ENCODE measurements around the gene SLC25A28.
"Not testable (repeated sequence)": the region's sequence is repeated elsewhere in the genome, so short reads cannot be mapped to it uniquely, and the experiment has no call there.

Gene SLC25A28

DNA sequence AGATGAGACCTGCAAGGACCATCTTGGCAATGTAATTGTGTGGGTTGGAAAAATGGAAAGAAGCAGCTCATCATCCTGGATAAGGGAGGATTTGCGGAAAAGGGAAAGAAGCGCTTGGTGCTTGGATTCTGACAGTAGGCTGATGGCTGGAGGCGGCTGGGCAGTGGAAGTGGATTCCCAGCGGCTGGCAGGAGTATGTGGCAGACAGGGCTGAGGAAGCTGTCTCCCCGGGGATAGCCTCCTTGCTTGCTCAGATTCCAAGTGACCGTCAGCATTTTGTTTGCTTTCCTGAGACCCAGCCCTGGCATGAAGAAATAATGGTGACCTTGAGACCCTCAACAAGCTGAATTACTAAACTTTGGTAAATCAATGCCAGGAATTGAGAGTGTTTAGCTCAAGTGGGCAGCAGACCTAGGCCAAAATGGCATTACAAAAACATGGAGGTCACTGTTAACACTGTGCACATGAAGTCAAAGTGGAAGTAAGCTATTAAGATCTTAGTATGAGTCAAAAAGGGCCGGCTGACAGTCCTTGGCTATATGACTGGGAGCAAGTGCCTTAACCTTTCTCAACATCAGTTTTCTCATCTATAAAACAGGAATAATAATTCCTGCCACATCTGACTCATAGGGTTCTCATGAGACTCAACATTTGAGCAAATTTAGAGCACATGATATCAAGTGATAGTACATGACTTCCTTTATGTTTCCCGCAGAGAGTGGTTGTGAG is 21.3 kb downstream of the SLC25A28 start:
- H3K27me3 ChIP-seq (ENCODE audit: control insufficient read depth, insufficient read depth, low read length): no peaks in the 10 kb centered on the region
- no peaks in the 10 kb centered on the region for H3K4me1 ChIP-seq (ENCODE audit: control insufficient read depth, insufficient read depth, low read length)
- no peak overlapping the region for H3K4me3 ChIP-seq (ENCODE audit: low read length)
- no peak overlapping the region for H3K9ac ChIP-seq (ENCODE audit: low read length)
- H3K9me3 ChIP-seq (ENCODE audit: control insufficient read depth, low read length): no peaks in the 10 kb centered on the region
- no peaks in the 10 kb centered on the region for H3K36me3 ChIP-seq (ENCODE audit: control insufficient read depth, insufficient read depth, low read length)

DNA sequence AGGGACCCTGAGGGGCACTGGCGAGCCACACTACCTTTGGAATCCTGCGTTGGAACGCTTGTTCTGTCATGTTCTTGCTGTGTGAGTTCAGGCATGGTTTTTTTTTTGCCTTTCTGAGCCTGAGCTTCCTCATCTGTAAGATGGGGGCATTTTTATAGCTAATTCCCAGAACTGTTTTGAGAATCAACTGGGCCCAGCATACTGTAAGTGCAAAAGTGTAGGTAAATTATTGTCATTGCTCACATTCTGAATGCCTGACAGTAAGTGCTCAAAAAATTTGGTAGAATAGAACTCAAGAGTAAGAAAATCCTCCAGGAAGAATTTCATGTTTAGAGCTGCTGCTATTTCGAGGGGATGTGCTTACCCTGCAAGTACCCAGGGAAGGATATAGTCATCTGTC is 22.2 kb downstream of the SLC25A28 start:
- Histone ChIP-seq H3K9ac (ENCODE audit: low read length) (no peak overlapping the region), H3K36me3 (ENCODE audit: control insufficient read depth, insufficient read depth, low read length) (no peaks in the 10 kb centered on the region), H3K4me1 (ENCODE audit: control insufficient read depth, insufficient read depth, low read length) (no peaks in the 10 kb centered on the region), H3K9me3 (ENCODE audit: control insufficient read depth, low read length) (no peaks in the 10 kb centered on the region), H3K27me3 (ENCODE audit: control insufficient read depth, insufficient read depth, low read length) (no peaks in the 10 kb centered on the region), H3K4me3 (ENCODE audit: low read length) (no peak overlapping the region)

DNA sequence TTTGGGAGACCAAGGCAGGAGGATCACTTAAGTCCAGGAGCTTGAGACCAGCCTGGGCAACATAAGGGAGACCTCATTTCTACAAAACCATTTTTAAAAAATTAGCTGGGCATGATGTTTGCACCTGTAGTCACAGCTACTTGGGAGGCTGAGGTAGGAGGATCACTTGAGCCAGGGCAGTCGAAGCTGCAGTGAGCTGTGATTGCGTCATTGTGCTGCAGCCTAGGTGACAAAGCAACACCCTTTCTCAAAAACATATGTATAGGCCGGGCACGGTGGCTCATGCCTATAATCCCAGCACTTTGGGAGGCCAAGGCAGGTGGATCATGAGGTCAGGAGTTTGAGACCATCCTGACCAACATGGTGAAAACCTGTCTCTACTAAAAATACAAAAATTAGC is 23.5 kb downstream of the SLC25A28 start:
- not testable (repeated sequence) for H3K27me3 ChIP-seq (ENCODE audit: control insufficient read depth, insufficient read depth, low read length); H3K9me3 ChIP-seq (ENCODE audit: control insufficient read depth, low read length); H3K36me3 ChIP-seq (ENCODE audit: control insufficient read depth, insufficient read depth, low read length); H3K4me3 ChIP-seq (ENCODE audit: low read length); H3K4me1 ChIP-seq (ENCODE audit: control insufficient read depth, insufficient read depth, low read length); H3K9ac ChIP-seq (ENCODE audit: low read length)

DNA sequence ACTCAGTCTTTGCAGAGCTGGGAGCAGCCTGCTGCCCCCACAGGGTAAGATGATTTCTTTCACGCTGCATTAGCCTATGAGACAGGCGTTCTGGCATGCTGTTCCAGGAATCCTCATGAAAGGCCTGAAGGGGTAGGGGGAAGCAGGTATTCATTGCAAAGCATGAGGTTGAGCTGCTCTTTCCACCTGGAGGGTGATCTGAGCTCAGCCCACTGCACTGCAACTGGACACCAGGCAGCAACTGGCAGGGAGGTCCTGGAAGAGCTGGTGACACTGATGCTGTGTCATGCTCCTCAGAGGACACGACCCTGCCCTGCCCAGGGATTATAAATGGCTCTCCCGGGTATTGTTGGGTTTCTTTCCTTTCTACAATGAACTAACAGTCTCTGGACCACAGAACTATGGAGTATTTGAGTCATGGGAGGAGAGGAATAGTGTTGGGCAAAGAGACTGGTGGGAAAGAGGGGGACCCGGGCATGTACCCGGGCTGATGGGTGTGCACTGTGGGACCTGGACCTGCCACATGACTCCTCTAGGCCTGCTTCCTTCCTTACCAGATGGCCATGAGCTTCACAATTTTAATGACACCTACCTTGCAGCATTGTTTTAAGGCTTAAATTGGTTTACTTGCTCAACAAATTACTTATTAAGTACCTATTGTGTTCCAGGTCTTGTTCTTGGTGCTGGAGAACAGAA is 24.3 kb downstream of the SLC25A28 start:
- H3K4me3 ChIP-seq (ENCODE audit: low read length): no peak overlapping the region

DNA sequence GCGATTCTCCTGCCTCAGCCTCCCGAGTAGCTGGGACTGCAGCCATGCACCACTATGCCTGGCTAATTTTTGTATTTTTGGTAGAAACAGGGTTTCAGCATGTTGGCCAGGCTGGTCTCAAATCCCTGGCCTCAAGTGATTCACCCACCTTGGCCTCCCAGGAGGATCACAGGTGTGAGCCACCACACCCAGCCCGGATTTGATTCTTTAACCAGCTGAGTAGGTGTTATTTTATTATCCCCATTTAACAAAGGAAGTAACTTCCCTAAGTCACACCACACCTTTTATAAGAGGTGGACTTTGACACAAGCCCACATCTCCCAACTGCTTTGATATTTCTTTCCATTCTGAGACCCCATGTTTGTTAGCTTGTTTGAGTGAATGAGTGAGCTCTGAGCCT is 25.0 kb downstream of the SLC25A28 start:
- Histone ChIP-seq H3K4me1 (ENCODE audit: control insufficient read depth, insufficient read depth, low read length) (no peaks in the 10 kb centered on the region), H3K36me3 (ENCODE audit: control insufficient read depth, insufficient read depth, low read length) (no peaks in the 10 kb centered on the region), H3K4me3 (ENCODE audit: low read length) (no peak overlapping the region), H3K27me3 (ENCODE audit: control insufficient read depth, insufficient read depth, low read length) (no peaks in the 10 kb centered on the region), H3K9ac (ENCODE audit: low read length) (no peak overlapping the region), H3K9me3 (ENCODE audit: control insufficient read depth, low read length) (no peaks in the 10 kb centered on the region)

More for the DNA sequence above, 24.3 kb downstream of the SLC25A28 start:
- no peaks in the 10 kb centered on the region for H3K27me3 ChIP-seq (ENCODE audit: control insufficient read depth, insufficient read depth, low read length)
- no peaks in the 10 kb centered on the region for H3K36me3 ChIP-seq (ENCODE audit: control insufficient read depth, insufficient read depth, low read length)
- H3K4me1 ChIP-seq (ENCODE audit: control insufficient read depth, insufficient read depth, low read length): no peaks in the 10 kb centered on the region
- no peak overlapping the region for H3K9ac ChIP-seq (ENCODE audit: low read length)
- H3K9me3 ChIP-seq (ENCODE audit: control insufficient read depth, low read length): no peaks in the 10 kb centered on the region

DNA sequence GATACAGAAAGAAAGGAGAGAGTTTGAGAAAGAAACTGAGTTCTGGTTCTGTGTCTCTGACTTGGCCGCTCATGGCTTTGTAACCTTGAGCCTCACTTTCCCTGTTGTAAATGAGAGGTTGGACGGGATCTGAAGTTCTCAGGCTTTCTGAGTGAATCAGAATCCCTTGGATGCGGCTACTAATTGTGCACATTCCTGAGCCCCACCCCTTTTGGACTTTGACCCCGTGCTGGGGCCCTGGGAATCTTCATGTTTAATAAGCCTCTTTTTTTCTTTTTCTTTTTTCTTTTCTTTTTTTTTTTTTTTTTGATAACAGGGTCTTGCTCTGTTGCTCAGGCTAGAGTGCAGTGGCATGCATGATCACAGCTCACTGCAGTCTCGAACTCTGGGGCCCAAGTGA is 26.9 kb downstream of the SLC25A28 start:
- Histone ChIP-seq H3K27me3 (ENCODE audit: control insufficient read depth, insufficient read depth, low read length) (no peaks in the 10 kb centered on the region), H3K4me1 (ENCODE audit: control insufficient read depth, insufficient read depth, low read length) (no peaks in the 10 kb centered on the region), H3K36me3 (ENCODE audit: control insufficient read depth, insufficient read depth, low read length) (no peaks in the 10 kb centered on the region), H3K9ac (ENCODE audit: low read length) (no peak overlapping the region), H3K4me3 (ENCODE audit: low read length) (no peak overlapping the region), H3K9me3 (ENCODE audit: control insufficient read depth, low read length) (no peaks in the 10 kb centered on the region)

DNA sequence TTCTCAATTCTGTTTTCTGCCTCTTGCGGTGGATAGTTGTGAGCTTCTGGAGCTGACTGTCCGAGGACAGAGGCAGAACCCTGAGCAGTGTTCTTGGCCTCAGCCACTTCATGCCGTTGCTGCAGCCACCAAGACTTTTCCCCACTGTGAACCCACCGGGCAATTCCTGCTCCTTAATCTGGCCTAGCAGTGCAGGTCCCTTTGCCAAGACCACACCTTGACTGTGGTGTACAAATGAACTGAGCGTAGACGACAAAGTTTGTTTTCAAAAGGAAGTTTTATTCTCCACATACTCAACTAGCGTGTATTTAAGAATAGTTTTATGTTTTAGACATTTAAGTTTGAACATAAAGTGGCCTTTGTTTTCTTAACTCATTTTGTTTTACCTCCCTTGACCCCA is 29.4 kb downstream of the SLC25A28 start:
- H3K9ac ChIP-seq (ENCODE audit: low read length): no peak overlapping the region
- no peaks in the 10 kb centered on the region for H3K36me3 ChIP-seq (ENCODE audit: control insufficient read depth, insufficient read depth, low read length)
- no peaks in the 10 kb centered on the region for H3K27me3 ChIP-seq (ENCODE audit: control insufficient read depth, insufficient read depth, low read length)
- no peaks in the 10 kb centered on the region for H3K4me1 ChIP-seq (ENCODE audit: control insufficient read depth, insufficient read depth, low read length)
- no peak overlapping the region for H3K4me3 ChIP-seq (ENCODE audit: low read length)
- H3K9me3 ChIP-seq (ENCODE audit: control insufficient read depth, low read length): no peaks in the 10 kb centered on the region

DNA sequence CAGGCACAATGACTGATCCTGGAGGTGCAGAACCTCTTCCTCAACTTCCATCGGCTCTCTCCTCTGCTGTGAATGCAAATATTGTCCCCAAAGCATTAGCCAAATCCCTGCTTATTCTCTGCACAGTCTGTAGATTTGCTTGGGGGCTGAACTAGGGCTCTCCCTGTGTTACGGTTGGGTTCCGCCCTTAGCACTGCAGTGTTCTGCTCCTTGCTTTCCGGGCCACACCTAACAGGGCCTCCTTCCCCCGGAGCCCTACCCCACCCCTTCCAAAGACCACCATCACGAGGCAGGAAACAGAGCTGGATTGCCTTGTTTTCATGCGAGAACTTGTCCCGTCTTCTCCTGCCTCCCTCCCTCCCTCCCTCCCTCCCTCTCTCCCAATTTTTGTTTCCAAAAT is 36.6 kb downstream of the SLC25A28 start:
- Histone ChIP-seq H3K36me3 (ENCODE audit: control insufficient read depth, insufficient read depth, low read length) (no peaks in the 10 kb centered on the region), H3K4me1 (ENCODE audit: control insufficient read depth, insufficient read depth, low read length) (no peaks in the 10 kb centered on the region), H3K4me3 (ENCODE audit: low read length) (no peak overlapping the region), H3K27me3 (ENCODE audit: control insufficient read depth, insufficient read depth, low read length) (no peaks in the 10 kb centered on the region), H3K9ac (ENCODE audit: low read length) (no peak overlapping the region), H3K9me3 (ENCODE audit: control insufficient read depth, low read length) (no peaks in the 10 kb centered on the region)

DNA sequence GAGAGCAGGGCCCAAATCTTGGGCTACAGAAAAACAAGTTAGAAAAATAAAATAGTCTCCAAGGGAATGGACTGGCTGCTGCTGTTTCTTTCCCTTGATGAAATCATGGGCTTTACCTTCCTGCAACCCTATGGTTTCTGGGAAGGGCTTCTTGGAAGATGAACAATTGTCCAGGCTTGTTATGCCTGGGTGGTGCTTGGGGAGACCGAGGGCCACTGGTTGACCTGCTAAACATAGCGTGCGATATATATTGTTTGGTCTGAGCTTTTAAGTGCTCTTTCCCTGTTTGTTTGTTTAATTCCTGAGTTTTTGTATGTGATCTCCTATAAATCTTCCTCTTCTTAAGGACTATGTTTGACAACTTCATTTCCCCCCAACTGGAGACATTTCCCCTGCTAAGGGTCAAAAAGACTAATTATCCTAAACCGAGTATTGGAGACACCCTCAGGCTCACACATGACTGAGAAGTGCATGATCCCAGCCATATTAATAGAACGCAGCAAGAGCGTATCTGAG is 37.9 kb downstream of the SLC25A28 start:
- no peaks in the 10 kb centered on the region for H3K36me3 ChIP-seq (ENCODE audit: control insufficient read depth, insufficient read depth, low read length)
- no peak overlapping the region for H3K9ac ChIP-seq (ENCODE audit: low read length)
- no peaks in the 10 kb centered on the region for H3K4me1 ChIP-seq (ENCODE audit: control insufficient read depth, insufficient read depth, low read length)
- H3K4me3 ChIP-seq (ENCODE audit: low read length): no peak overlapping the region
- no peaks in the 10 kb centered on the region for H3K9me3 ChIP-seq (ENCODE audit: control insufficient read depth, low read length)
- H3K27me3 ChIP-seq (ENCODE audit: control insufficient read depth, insufficient read depth, low read length): peaks cover 4% of the 10 kb centered on the region

DNA sequence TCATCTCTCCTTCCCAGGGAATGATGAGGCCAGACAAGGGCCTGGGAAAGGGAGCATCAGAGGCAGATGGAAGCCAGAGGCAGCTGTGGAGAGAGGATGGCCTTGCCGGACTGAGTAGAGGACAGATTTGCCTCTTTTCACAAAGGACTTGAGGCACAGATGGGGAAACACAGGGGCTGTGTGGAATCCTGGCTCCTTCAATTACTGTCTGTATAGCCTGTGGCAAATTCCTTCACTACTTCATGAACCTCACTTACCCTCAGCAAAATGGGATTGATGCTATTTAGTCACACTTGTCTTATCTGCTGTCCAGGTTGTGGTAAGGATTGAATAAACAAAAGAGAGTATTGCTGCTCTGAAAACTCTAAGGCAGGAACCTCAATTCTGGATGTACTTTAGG is 40.3 kb downstream of the SLC25A28 start:
- Histone ChIP-seq H3K4me1 (ENCODE audit: control insufficient read depth, insufficient read depth, low read length) (no peaks in the 10 kb centered on the region), H3K9ac (ENCODE audit: low read length) (no peak overlapping the region), H3K9me3 (ENCODE audit: control insufficient read depth, low read length) (no peaks in the 10 kb centered on the region), H3K36me3 (ENCODE audit: control insufficient read depth, insufficient read depth, low read length) (no peaks in the 10 kb centered on the region), H3K4me3 (ENCODE audit: low read length) (no peak overlapping the region), H3K27me3 (ENCODE audit: control insufficient read depth, insufficient read depth, low read length) (peaks cover 4% of the 10 kb centered on the region)

DNA sequence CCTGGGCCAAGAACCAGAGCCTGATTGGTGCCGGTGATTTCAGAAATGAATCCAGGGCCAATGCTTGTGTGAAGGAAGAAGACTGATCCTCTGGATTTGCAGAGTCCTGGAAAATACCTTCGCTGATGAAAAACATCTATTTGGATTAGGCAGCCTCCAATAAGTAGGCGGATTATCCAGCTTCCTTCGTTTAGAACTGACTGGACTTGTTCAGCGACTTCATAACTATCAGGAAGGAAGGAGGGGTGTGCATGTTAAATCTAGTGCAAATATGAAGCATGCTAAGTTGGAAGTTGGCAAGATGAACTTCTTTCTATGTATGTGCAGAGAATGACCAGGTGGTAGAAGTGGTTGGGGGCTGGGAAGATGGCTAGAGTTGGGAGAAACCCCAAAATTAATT is 46.4 kb downstream of the SLC25A28 start:
- Histone ChIP-seq H3K36me3 (ENCODE audit: control insufficient read depth, insufficient read depth, low read length) (no peaks in the 10 kb centered on the region), H3K27me3 (ENCODE audit: control insufficient read depth, insufficient read depth, low read length) (peaks cover 4% of the 10 kb centered on the region), H3K4me1 (ENCODE audit: control insufficient read depth, insufficient read depth, low read length) (no peaks in the 10 kb centered on the region), H3K9ac (ENCODE audit: low read length) (no peak overlapping the region), H3K4me3 (ENCODE audit: low read length) (no peak overlapping the region), H3K9me3 (ENCODE audit: control insufficient read depth, low read length) (no peaks in the 10 kb centered on the region)

DNA sequence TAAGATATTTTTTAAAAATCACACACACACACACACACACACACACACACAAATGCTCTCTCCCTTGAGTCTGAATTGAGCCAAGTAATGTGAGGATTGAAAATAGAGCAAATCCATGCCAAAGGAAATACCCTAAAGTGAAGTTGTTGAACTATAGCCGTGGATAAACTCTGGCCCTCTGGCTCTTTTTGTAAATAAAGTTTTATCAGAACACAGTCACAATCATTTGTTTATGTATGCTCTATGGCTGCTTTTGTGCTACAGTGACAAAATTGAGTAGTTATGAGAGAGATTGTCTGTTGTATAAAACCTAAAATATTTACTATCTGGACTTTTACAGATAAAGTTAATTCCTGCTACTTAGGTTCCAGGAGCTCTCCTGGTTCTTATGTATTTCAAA is 48.4 kb downstream of the SLC25A28 start:
- H3K9me3 ChIP-seq (ENCODE audit: control insufficient read depth, low read length): no peaks in the 10 kb centered on the region
- H3K4me1 ChIP-seq (ENCODE audit: control insufficient read depth, insufficient read depth, low read length): no peaks in the 10 kb centered on the region
- H3K4me3 ChIP-seq (ENCODE audit: low read length): no peak overlapping the region
- no peaks in the 10 kb centered on the region for H3K27me3 ChIP-seq (ENCODE audit: control insufficient read depth, insufficient read depth, low read length)
- H3K9ac ChIP-seq (ENCODE audit: low read length): no peak overlapping the region
- H3K36me3 ChIP-seq (ENCODE audit: control insufficient read depth, insufficient read depth, low read length): no peaks in the 10 kb centered on the region
